Epithelial cell of esophagus (primary cell): ENCODE data around the gene FBXL5.

ENCODE experiments used
- DNase-seq: peaks from one replicate; pipeline ENCODE4 v3.0.0; 2010; ENCODE audit warnings: low read depth
- H3K4me3 ChIP-seq: 2 replicates; pipeline ENCODE4 v1.5.1; 2011; ENCODE audit warnings: mild to moderate bottlenecking, low read length, control low read depth
- CTCF ChIP-seq: IDR thresholded peaks from 2 replicates; pipeline ENCODE4 v1.5.1; 2011; ENCODE audit warnings: low read depth, mild to moderate bottlenecking, low read length, control low read depth, inconsistent platforms; ENCODE audit not compliant: insufficient read depth; ENCODE audit errors: missing control alignments

FBXL5 gene

GRCh38 chr4:15612136-15612535, 43.0 kb downstream of the FBXL5 start:
- no peak for TF ChIP-seq CTCF
- peak; percentile 55 for DNase-seq

GRCh38 chr4:15610855-15611254, 44.3 kb downstream of the FBXL5 start:
- TF ChIP-seq CTCF: no peak
- H3K4me3 ChIP-seq: no peak overlapping the region
- no peak for DNase-seq

More at GRCh38 chr4:15612136-15612535, 43.0 kb downstream of the FBXL5 start:
- no peak overlapping the region for H3K4me3 ChIP-seq

- no peak for TF ChIP-seq CTCF
- DNase-seq: no peak
These were observed 49.6 kb downstream of the FBXL5 start for GRCh38 chr4:15605537-15605936.

GRCh38 chr4:15601862-15602261, 53.3 kb downstream of the FBXL5 start:
- no peak overlapping the region for H3K4me3 ChIP-seq
- no peak for TF ChIP-seq CTCF
- peak; percentile 31 for DNase-seq

More at GRCh38 chr4:15605537-15605936, 49.6 kb downstream of the FBXL5 start:
- H3K4me3 ChIP-seq: no peak overlapping the region

- H3K4me3 ChIP-seq: no peak overlapping the region
- DNase-seq: no peak
- TF ChIP-seq CTCF: no peak
These were observed 55.0 kb downstream of the FBXL5 start for GRCh38 chr4:15600176-15600575.

GRCh38 chr4:15598644-15599043, 56.5 kb downstream of the FBXL5 start:
- no peak for TF ChIP-seq CTCF
- H3K4me3 ChIP-seq: no peak overlapping the region
- no peak for DNase-seq

- H3K4me3 ChIP-seq: no peak overlapping the region
- TF ChIP-seq CTCF: no peak
- no peak for DNase-seq
These were observed 62.4 kb downstream of the FBXL5 start for GRCh38 chr4:15592799-15593198.
